GM08714 (cell line): ENCODE data around the gene PLIN5.

Experiments used
- H3K4me3 ChIP-seq: fragments of 200-500 bp; sonication (Bioruptor generic); 2 replicates; pipeline ENCODE4 v1.5.1; 2014; ENCODE audit warnings: mild to moderate bottlenecking, low read length, inconsistent platforms
- ZNF274 ChIP-seq: IDR thresholded peaks from 2 replicates; pipeline ENCODE4 v1.6.1; 2012; ENCODE audit warnings: mild to moderate bottlenecking, low read depth, low read length

Gene PLIN5

DNA sequence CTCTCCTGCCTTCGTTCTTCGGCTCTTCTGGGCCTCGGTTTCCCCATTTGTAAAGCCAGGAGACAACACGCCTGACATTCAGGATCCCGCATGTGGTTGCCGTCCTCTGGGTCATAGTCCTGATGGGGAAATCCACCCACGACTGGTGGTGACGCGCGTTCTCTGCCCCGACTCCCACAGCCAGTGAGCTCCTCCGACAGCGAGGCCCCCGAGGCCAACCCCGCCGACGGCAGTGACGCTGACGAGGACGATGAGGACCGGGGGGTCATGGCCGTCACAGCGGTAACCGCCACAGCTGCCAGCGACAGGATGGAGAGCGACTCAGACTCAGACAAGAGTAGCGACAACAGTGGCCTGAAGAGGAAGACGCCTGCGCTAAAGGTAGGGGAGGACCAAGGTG, 46.5 kb downstream of the PLIN5 start:
- H3K4me3 ChIP-seq, result no peak overlapping the region
- TF ChIP-seq ZNF274, result no peak

DNA sequence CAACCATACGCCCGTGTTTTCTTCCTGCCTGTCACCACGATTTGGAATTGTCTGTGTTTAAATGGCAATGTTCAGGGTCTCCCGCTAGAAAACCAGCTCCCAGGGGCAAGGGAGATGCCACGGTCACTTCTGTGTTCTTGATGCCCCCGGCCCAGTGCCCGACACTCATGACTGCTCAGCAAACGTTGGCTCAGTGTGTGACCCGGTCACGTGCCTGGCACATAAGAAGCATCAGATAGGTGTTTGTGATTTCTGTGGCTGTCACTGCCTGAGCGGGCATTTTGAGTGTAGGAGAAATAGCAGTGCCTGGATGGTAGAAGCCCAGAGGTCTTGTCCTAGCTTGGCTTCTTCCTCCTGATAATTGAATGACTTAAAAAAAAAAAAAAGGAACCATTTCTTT, 47.5 kb downstream of the PLIN5 start:
- TF ChIP-seq ZNF274, result no peak
- H3K4me3 ChIP-seq, result no peak overlapping the region

DNA sequence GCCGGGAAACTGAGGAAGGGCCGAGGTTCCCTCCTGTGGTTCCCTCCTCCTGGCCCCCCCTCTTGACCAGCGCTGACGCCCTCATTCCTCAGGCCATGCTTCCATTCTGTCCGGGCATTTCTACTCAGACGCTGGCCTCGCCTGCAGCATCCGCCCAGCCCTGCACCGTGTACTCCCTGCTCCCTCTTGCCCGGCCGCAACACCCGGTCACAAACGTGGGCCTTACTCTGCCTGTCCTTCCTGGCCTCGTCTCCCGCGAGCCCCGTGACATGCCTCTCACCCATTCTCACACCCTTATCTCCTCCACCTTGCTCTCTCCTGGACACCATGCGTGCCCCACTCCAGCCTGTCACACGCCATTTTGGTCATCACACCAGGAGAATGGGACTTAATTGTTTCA, 51.6 kb downstream of the PLIN5 start:
- TF ChIP-seq ZNF274, result no peak
- no peak overlapping the region for H3K4me3 ChIP-seq

DNA sequence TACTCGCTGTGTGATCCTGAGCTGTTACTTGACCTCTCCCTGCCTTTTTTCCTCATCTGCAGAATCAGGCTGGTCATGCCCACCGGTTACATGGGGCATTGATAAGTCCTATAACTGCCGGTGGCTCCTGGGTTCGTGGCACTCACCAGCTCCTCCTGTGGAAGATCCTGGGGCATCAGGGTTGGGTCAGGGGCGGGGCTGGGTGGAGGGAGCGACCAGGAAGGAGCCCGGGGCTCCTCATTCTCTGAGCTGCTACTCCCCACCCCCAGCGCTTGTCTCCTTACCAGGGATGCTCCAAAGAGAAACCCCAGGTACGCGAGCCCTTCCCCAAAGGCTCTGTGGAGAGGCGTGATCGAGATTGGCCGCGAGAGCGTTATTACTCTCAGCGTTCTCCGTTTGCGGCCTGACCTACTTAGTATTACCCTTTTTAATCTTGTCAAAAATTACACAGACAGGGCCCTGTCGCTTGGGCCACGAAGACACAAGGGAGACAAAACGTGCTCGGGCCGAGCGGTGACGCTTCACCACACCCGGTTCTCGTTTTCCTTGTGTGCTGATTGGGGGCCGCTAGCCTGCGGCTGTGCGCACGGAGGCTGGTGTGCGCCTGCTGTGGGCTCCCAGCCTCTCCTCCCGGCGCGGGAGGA, 52.2 kb downstream of the PLIN5 start:
- no peak for TF ChIP-seq ZNF274
- H3K4me3 ChIP-seq, result no peak overlapping the region

DNA sequence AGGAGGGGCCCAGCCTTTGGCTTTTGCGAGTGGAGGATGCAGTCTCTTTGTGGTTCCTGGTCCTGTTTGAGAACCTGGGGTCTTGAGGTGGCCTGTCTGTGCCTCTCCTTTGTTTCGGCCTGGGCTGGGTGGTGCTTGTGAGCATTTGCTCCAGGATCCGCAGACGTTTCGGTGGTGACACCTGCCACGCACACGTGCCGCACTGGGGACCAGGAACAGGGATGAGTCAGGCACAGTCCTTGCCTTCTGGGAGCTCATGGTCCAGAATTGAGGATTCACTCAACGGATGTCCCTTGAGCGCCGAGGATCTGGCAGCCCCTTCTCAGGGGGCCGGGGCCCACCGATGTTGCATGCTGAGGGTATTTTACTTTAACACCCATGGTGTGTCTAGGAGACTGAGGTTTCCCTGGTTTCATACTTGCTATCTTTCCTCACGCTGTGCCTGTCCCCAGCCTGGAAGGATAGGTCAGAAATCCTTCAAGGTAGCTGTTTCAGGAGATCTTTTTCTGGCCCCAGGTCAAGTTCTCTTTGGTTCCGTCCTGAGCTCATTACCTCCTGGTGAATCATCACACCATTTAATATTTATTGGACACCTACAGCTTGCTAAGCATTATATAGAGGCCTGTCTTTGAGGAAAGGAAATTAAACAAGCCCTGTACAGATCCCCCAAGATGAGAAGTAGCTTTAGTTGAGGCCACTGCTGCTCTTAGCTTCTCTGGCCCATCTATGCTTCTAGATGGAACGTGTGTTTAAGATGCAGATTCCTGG, 57.8 kb downstream of the PLIN5 start:
- no peak overlapping the region for H3K4me3 ChIP-seq
- TF ChIP-seq ZNF274, result no peak

DNA sequence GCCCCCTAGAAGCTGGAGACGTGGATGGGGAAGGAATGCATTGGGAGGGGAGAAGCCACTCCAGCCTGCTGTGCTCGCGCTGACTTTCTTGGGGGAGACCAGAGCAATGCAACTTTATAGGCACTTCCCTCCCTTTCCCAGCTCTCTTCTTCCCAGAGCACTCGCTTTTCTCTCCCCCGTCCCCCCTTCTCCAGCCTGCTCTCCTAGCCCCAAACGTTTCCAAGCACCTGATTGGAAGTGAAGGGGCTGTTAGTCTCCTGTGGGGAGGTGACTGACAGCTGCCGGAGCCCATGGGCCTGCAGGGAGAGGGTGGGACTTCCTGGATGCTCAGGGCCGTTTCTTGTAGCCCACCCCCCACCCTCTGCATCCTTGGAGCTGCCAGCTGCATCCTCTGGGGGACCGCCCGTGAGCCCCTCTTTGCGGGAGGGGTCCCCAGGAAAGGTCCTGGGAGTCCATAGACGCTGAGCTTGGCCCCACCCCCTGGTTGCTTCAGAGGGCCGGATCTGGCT, 60.5 kb downstream of the PLIN5 start:
- no peak for TF ChIP-seq ZNF274
- H3K4me3 ChIP-seq, result peak overlapping the region; percentile 58; the same call in 1 of the 2 replicates

DNA sequence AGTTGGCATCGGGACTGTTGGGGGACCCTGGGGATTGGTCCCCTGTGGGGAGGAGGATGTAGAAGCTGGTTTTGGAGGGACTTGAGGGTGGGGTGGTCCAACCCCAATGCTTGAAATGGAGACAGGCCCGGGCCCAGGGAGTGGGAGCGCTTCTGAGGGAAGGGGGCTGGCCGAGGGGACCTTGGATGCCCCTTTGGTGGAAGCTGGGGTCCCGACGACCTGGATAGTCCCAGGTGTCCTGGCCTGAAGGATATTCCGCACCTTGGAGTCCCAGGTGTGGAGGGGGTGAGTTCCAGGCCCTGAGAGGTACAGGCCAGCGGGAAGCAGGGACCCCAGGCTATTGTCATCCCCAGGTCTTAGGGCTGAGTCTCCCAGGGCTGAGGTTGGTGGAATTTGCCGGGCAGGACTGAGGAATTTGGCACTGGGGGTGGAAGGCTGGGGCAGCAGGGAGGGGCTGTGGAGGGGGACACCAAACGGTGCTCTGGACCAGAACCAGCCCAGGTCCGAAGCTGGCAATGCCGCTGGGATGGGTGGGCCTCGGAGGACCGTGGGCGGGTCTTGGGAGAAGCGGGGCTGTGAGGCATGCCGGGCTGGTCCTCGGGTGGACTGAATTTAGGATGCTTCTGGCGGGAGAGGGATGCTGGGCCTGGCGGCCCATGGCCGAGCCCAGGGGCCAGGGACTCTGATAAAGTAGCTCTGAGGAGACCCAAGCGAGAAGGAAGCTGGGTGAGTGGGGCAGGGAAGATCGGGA, 61.1 kb downstream of the PLIN5 start:
- peak overlapping the region; percentile 58 for H3K4me3 ChIP-seq
- TF ChIP-seq ZNF274, result no peak

DNA sequence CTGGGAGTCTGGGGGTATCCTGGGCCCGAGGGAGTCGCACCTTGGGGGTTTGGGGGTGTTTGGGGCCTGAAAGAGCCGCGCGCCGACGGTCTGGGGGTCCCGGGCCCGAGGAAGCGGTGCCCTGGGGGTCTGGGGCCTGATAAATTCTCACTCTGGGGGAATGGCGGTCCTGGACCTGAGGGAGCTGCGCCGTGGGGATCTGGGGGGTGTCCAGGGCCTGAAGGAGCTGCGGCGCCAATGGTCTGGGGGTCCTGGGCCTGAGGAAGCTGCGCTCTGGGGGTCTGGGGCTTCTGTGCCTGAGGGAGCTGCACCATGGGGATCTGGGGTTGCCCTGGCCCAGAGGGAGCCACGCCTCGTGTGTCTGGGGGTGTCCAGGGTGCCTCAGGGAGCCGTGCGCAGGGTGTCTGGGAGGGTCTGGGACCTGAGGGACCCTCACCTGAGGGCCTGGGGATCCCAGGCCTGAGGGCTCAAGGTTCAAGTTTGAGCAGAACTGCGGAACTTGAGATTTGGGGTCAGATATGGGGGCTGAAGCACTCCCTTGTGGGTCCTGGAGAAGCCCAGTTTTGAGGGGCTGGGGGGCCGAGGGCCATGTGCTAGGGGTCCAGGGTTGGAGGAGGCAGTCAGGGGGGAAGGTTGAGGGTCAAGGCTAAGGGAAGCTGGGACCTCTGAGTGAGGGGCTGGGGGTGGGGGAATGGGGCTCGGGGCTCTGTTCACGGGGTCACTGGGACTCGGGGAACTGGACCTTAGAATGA, 61.8 kb downstream of the PLIN5 start:
- TF ChIP-seq ZNF274, result no peak

More for the DNA sequence above, 61.8 kb downstream of the PLIN5 start:
- peak overlapping the region; percentile 95 for H3K4me3 ChIP-seq
